Measurements from ENCODE around the gene FBXL19. TPM values are rescaled to one million over a fixed set of nuclear protein-coding genes. Genes with fewer than 3 reads are reported as not detected.

The FBXL19 gene
- total and polyA plus RNA-seq, 2 of the 8 experiments (the other 6 are each of a cell fraction or from before 2014, with no cell fraction given): 47.2 to 72.2 TPM

DNA sequence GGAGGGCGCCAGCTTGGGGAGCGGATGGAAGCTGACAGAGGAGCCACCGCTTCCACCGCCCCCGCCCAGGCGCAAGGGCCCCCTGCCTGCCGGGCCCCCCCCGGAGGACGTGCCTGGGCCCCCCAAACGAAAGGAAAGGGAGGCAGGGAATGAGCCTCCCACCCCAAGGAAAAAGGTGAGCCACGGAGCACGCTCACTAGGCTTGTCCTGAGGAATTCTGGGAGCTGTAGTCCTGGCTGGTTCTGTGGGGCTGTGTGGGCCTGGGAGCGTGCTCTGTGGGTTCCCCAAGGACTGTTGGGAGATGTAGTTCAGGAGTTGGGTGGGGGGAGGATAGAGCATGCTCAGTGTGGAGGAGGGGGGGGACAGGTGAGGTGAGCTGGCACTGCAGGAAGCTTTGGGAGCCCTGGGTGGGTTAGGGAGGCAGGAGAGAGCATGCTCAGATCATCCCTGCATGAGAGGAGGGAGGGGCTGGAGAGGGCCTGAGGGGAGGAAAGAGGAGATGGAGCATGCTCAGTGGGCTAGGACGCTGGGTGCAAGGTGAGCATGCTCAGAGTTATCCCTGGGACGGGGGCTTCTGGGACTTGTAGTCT, 4.5 kb downstream of the FBXL19 start:
- Histone ChIP-seq H3K14ac (ENCODE audit: insufficient read length) (no peak overlapping the region), H2AFZ (ENCODE audit: low read length) (no peak overlapping the region), H4K91ac (replicated peaks; ENCODE audit: insufficient read length, low read length) (no peak overlapping the region), H3K36me3 (ENCODE audit: control insufficient read depth in 2 of 4, insufficient read depth in 4 of 4, low read length in 3 of 4) (peaks cover 8 to 41% (median 26%) of the 10 kb centered on the region in 4 experiments; a peak in 7 of 8 replicates), H4K8ac (ENCODE audit: extremely low read depth, insufficient read depth, low read length) (no peak overlapping the region), H3K9ac (replicated peaks in 1 of 4; ENCODE audit: extremely low read depth in 1 of 4, low read depth in 3 of 4, low read length in 3 of 4) (no peak overlapping the region), H3K9me3 (ENCODE audit: insufficient read depth in 2 of 2, low read depth in 1 of 2, low read length in 1 of 2) (no peaks in the 10 kb centered on the region), H3K4me3 (ENCODE audit: extremely low read depth in 1 of 4, insufficient read depth in 2 of 4, low read depth in 3 of 4, low read length in 4 of 4) (no peak overlapping the region), H2BK5ac (ENCODE audit: low read depth, low read length) (no peak overlapping the region; the same call in 1 of the 2 replicates), H3K18ac (ENCODE audit: extremely low read depth, low read length) (no peak overlapping the region), H3K23me2 (ENCODE audit: low read depth, low read length) (peaks cover 3% of the 10 kb centered on the region; the same call in 1 of the 2 replicates), H3K79me1 (ENCODE audit: low read depth, low read length) (peaks cover 7% of the 10 kb centered on the region), H3K23ac (ENCODE audit: insufficient read length) (no peak overlapping the region), H4K5ac (ENCODE audit: insufficient read length, low read depth, low read length) (no peak overlapping the region), H3K4me2 (ENCODE audit: insufficient read depth in 1 of 2, low read depth in 2 of 2, low read length in 2 of 2) (no peak overlapping the region; a peak in 1 of 4 replicates), H3K79me2 (ENCODE audit: control insufficient read depth in 1 of 2, insufficient read depth in 2 of 2, low read length in 2 of 2) (peaks cover 0 to 10% of the 10 kb centered on the region in 2 experiments; a peak in 2 of 4 replicates), H2BK120ac (replicated peaks; ENCODE audit: low read depth, low read length) (no peak overlapping the region), H3K56ac (replicated peaks; ENCODE audit: insufficient read length, low read depth, low read length) (no peak overlapping the region), H3K4me1 (replicated peaks in 1 of 4; ENCODE audit: control insufficient read depth in 3 of 4, insufficient read depth in 4 of 4, low read length in 3 of 4) (peaks cover 0 to 9% (median 2%) of the 10 kb centered on the region in 4 experiments; a peak in 4 of 7 replicates), H3K27me3 (replicated peaks in 1 of 4; ENCODE audit: control insufficient read depth in 3 of 4, extremely low read depth in 1 of 4, insufficient read depth in 3 of 4, low read length in 3 of 4) (no peaks in the 10 kb centered on the region), H3K27ac (ENCODE audit: low read depth, low read length) (0 out of 2 replicates have a peak overlapping the region, but pooled peaks have one; percentile 8), H2AK5ac (ENCODE audit: low read depth, low read length) (no peak overlapping the region), H2BK15ac (ENCODE audit: low read length) (no peak overlapping the region), H2BK12ac (ENCODE audit: low read depth, low read length) (no peak overlapping the region), H4K20me1 (replicated peaks in 1 of 2; ENCODE audit: control insufficient read depth in 1 of 2, insufficient read depth in 2 of 2, low read length in 2 of 2) (peaks cover 3 to 5% of the 10 kb centered on the region in 2 experiments), H2BK20ac (ENCODE audit: low read length) (no peak overlapping the region), H3K4ac (replicated peaks; ENCODE audit: insufficient read length, low read depth, low read length) (no peak overlapping the region)
- 61% methylated on average over 6 of the region's 15 CpGs; no CpG with 5 or more reads in 1 of the 2 experiments for WGBS, 2 experiments (ENCODE audit: extremely low coverage in 1 of 2, insufficient coverage in 1 of 2, insufficient read length in 1 of 2, insufficient replicate concordance in 2 of 2, low coverage in 1 of 2, low lambda C conversion rate in 2 of 2, missing lambda C conversion rate in 1 of 2)
- POLR2A ChIA-PET (ENCODE audit: partially characterized antibody): interaction anchor here (0.8 to 8.2 kb wide), 7 partner anchors 9 to 153 kb away, joined by 3 to 105 read pairs (median 4); no protein-coding TSS in a partner anchor
- FAIRE-seq (peak; percentile 87), DNase-seq (ENCODE audit: low read depth in 1 of 2, low spot score in 2 of 2) (peak; percentile 76 to 85)
- CTCF ChIA-PET (ENCODE audit: partially characterized antibody): interaction anchor here (3.6 to 4.4 kb wide), 2 partner anchors 7 to 14 kb away, joined by 21 to 33 read pairs; no protein-coding TSS in a partner anchor
- no peak for TF ChIP-seq BRCA1 (IDR thresholded peaks at IDR 0.05; ENCODE audit: low read depth, low read length)
- no peak for TF ChIP-seq GABPA (IDR thresholded peaks at IDR 0.05; ENCODE audit: borderline replicate concordance, insufficient read depth, low read length)
- no peak for TF ChIP-seq EGR1 (IDR thresholded peaks at IDR 0.05; ENCODE audit: borderline replicate concordance, low read depth, low read length)
- TF ChIP-seq ATF3 (IDR thresholded peaks at IDR 0.05; ENCODE audit: insufficient read depth, low read depth, low read length): no peak
- no peak for TF ChIP-seq NANOG (IDR thresholded peaks at IDR 0.05; ENCODE audit: insufficient read depth, low read depth, low read length, poor library complexity, severe bottlenecking)
- TF ChIP-seq EP300 (IDR thresholded peaks at IDR 0.05; ENCODE audit: borderline replicate concordance in 1 of 2, low read depth in 2 of 2, low read length in 2 of 2): no peak
- no peak for TF ChIP-seq JUND (IDR thresholded peaks at IDR 0.05; ENCODE audit: low read length)
- no peak for TF ChIP-seq MAFK (IDR thresholded peaks at IDR 0.05; ENCODE audit: low read depth, low read length)
- no peak for TF ChIP-seq BCL11A (IDR thresholded peaks at IDR 0.05; ENCODE audit: low read depth in 2 of 2, low read length in 2 of 2)
- TF ChIP-seq TCF12 (IDR thresholded peaks at IDR 0.05; ENCODE audit: low read depth, low read length): no peak
- TF ChIP-seq RFX5 (IDR thresholded peaks at IDR 0.05; ENCODE audit: borderline replicate concordance, low read depth, low read length): no peak
- TF ChIP-seq KDM1A (IDR thresholded peaks at IDR 0.05; ENCODE audit: borderline replicate concordance, low read length): no peak
